Endothelial cell of hepatic sinusoid (primary cell): Measurements from ENCODE around the gene EXTL1.

Source experiments
- in situ Hi-C: cut with HindIII; loops from 2 replicates; pipeline ENCODE4 v1.10.0; 2017; ENCODE audit warnings: low sequenced_read_pairs

Gene EXTL1

DNA sequence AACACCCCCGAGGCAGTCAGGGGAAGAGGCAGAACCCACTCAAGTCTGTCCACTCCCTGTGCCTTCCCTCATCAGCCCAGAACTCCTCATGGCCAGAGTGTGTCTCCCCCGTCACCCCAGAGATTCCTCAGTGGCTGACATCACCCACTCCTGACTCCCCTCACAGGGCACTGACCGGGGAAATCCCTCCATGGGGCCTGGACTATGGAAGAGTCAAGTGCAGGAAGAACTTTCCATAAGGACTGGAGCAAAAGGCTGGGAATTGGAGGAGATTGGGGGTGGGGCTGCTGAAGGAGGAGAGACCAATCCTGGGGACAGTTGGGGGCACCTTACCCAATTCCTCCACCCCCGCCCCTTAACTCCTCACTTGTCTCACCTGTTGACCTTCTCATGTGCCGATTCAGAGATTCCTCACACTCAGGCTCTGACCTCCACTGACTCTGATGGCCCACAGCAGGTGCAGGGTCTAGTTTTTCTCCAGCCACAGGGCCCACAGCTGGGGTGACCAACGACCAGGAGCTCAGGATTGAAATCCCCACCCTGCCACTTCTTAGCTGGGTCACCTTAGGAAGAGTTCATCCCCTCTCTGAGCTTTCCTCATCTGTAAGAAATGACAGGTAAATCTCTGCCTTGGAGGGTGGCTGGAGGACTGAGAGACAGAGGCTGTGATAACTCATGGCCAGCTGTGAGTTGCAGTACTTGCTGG lies 481 bp upstream of the EXTL1 start:
- in situ Hi-C loops: loop anchor here (5.0 kb wide), 1 partner anchor 36 kb away; no protein-coding TSS in a partner anchor

DNA sequence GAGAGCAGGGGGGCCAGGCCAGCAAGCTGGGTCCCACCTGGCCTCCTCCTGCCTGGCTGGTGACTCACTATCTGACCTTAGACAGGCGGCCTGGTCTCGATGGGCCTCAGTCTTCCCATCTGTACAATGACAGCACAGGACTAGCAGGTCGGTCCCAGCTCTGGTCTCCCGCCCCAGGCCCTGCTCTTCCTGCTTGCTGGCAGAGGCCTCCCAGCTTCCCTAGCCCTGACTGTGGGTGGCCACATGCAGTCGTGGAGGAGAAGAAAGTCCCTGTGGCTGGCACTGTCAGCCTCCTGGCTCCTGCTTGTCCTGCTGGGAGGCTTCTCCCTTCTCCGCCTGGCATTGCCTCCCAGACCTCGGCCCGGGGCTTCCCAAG lies 817 bp downstream of the EXTL1 start:
- in situ Hi-C loops: loop anchor here (5.0 kb wide), 1 partner anchor 35 kb away; no protein-coding TSS in a partner anchor

DNA sequence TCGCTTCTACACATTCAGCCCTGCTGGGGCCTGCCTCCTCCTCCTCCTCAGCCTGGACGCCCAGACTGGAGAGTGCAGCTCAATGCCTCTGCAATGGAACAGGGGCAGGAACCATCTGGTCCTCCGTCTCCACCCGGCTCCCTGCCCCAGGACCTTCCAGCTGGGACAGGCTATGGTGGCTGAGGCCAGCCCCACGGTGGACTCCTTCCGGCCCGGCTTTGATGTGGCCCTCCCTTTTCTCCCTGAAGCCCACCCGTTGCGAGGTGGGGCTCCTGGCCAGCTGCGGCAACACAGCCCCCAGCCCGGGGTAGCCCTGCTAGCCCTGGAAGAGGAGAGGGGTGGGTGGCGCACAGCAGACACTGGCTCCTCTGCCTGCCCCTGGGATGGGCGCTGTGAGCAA lies 1.4 kb downstream of the EXTL1 start:
- in situ Hi-C loops: loop anchor here (5.0 kb wide), 1 partner anchor 34 kb away; no protein-coding TSS in a partner anchor

DNA sequence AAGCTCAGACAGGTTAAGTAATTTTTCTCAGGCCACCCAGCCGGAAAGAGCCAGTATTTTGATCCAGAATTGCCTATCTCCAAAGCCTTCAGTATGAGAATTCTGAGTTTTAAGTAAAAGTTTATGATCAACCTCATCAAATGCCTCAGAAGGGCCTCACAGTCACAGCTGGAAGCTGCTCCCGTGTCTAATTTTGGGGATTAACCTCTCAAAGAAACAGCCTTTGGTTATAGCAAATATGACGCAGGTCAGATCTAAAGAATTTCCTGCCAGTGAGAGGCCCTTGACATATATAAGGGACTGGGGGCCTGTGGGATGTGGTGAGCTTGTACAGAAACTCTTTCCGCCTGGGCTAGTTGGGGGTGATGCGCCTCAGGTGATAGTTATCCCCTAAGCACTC lies 2.3 kb downstream of the EXTL1 start:
- in situ Hi-C loops: loop anchor here (5.0 kb wide), 1 partner anchor 33 kb away; no protein-coding TSS in a partner anchor

DNA sequence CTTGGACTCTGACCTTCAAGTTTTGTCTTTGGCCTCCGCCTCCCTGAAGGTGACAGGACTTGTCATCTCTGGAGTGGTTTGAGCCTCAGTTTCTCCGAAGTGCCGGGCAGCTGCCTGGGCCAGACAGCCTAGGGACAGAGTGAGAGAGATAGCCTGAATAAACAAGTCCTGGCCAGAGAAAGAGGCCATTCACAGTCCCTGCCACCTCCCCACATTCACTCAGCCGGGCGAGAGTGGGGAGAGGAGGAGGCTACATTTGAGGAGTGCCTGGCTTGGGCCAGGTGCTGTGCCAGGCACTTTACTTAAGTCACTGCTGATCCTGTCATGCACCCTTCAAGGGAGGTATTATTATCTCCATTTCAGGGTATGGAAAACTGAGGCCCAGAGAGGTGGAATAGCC lies 3.5 kb downstream of the EXTL1 start:
- in situ Hi-C loops: no loop called here

DNA sequence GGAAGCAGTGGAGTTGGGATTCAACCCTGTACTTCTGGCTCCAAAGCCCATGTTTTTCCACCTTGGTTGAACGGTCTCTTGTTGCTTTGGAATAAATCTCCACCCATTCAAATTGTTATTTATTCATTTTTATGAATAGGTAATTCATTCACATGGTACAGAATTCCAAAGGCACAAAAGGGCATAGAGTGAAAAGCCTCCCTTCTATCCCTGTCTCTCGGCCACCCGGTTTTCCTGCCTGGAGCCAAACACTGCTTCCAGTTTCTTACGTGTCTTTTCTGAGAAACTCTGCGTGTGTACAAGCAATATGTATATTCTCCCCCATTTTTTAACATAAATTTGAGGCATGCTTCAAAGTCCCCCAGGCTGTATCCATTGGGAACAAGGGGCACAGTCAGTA lies 3.9 kb downstream of the EXTL1 start:
- in situ Hi-C loops: no loop called here

DNA sequence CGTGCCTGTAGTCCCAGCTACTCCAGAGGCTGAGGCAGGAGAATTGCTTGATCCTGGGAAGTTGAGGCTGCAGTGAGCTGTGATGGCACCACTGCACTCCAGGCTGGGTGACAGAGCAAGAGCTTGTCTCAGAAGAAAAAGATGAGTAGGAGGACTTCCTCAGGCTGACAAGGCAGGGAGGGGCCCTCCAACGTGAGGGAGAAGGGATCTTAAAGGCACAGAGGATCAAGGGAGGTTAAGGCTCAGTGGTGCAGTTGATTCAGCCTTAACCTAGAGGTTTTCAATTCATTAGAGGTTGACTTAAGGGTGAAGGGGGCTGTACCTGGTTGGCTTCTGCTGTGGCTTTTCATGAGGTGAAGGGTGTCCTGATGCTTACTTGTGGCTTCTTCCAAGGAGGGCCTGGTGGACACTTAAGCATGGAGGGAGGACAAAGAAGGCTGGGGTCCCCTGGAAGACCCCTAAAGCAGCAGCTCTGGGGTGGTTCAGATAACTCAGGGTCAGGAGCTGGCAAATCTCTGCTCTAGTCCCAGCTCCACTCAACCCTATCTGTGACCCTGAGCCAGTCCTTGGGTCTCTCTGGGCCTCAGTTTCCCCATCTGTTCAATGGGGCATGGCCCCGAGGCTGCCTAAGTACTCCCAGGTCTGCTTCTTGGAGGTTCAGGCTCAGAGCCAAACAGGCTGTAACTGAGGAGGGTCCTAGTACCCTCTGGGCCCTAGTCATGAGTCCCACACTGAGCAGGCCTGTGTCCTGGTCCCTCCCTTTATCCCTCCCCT lies 6.3 kb downstream of the EXTL1 start:
- in situ Hi-C loops: no loop called here

DNA sequence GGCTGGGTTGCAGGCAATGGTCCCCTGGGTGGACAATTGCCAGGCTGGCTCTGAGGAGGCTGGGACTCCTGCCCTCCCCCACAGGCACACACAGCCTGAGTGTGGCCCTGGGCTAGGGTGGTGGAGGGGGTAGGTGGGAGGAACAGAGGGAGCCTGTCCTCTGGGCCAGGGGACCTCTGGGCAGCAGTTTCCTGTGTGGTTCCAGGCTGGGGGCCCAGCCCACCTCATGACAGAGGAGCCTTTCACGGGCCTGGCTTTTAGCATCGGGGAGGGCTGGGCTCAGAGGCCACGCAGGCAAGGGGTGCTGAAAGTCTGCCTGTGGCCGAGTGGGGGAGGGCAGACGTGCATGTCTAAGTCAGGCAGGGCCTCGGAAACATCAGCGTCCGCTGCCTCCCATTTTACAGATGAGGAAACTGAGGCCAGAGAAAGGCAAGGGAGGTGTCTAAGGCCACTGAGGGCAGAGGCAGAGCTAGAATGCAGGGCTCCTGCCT lies 7.0 kb downstream of the EXTL1 start:
- in situ Hi-C loops: no loop called here

DNA sequence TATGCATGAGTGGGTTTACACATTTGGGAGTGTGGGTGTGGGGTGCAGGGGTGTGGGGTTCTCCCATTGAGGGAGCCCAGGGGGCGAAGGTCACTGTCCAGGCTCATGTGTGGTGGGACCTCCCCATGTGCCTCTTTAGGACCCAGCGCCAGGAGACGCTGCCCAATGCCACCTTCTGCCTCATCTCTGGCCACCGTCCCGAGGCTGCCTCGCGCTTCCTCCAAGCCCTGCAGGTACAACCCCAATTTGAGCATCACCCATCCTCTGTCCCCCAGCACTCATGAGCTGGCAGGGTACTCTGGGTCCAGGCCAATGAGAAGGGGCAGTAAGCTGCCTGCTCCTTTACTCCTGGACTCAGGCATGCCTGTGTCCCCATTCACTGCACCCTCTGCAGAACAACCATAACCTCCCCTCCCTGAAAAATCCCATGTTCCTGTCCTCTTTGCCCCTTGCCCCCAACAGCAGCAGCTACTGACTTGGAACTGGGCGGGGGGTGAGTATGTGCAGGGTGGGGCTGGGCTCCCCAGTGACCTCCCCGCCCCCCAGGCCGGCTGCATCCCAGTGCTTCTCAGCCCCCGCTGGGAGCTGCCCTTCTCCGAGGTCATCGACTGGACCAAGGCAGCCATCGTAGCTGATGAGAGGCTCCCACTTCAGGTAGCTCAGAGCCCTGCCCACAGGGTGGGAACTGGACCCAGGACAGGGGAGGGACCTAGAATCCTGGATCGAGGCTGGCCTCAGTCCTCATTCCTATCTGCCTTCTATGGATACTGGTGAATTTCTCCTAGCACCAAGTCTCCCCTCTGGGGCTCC lies 7.7 kb downstream of the EXTL1 start:
- in situ Hi-C loops: no loop called here

DNA sequence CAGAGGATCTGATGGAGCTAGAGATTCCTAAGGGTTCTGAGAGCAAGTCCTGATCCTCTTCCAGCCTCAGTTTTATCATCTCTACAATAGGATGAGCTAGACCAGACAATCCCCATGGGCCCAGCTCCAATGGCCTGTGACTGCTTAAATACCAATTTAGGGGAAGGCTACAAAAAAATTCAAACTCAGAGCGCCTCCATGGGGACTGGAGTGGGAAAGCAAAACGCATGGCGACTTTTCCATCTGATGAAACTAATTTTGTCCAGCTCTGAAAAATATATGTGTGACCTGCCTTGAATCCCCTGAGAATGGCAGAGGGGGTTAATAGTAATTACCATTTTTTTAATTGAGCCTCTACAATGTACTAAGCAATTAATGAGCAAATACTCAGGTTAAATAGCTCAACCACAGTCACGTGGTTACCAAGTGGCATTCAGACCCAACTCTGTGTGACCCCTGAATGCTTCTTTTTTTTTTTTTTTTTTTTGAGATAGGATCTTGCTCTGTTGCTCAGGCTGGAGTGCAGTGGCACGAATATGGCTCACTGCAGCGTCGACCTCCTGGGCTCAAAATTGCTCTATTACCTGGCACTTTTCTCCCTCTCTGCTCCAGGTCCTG lies 8.4 kb downstream of the EXTL1 start:
- in situ Hi-C loops: no loop called here

DNA sequence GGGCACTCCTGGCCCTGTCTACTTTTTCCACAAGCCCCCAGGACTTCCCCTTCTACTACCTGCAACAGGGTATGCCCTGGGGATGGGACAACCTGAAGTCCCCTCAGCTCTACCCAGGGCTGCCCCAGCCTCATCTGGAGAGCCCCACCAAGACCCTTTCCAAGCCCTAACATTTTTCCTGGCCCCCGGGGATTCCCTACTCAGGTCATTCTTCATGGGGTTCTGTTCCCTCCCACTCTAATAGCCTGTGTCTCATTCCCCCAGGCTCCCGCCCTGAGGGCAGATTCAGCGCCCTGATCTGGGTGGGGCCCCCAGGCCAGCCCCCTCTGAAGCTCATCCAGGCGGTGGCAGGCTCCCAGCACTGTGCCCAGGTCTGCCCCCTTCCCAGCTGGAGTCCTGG lies 9.6 kb downstream of the EXTL1 start:
- in situ Hi-C loops: no loop called here

DNA sequence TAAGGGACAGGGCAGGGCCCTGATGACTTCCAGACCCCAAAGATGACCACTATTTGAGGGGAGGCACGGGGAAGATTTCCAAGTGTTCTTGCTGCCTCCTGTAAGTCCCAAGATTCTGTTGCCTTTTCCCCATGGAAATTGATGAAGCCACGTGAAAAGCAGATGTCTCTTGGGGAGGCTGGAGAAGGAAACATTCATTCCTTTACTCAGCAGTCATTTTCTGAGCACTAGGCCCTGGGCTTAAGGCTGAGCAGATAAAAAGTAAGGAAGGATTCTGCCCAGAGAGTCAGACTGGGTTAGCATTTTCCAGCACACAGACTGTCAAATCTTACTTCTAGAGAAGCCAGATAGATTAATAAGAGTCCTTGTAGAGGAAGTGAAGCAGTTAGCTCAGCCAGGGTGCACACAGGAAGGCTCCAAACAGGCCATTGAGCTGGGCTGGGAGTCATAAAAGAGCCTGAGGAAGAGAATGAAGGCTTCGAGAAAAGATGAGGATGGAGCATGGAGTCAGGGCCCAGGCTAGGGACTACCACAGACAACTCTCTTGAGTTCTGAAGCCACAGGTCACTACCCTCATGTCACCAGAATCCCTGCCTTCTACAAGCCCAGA lies 10.1 kb downstream of the EXTL1 start:
- in situ Hi-C loops: no loop called here

DNA sequence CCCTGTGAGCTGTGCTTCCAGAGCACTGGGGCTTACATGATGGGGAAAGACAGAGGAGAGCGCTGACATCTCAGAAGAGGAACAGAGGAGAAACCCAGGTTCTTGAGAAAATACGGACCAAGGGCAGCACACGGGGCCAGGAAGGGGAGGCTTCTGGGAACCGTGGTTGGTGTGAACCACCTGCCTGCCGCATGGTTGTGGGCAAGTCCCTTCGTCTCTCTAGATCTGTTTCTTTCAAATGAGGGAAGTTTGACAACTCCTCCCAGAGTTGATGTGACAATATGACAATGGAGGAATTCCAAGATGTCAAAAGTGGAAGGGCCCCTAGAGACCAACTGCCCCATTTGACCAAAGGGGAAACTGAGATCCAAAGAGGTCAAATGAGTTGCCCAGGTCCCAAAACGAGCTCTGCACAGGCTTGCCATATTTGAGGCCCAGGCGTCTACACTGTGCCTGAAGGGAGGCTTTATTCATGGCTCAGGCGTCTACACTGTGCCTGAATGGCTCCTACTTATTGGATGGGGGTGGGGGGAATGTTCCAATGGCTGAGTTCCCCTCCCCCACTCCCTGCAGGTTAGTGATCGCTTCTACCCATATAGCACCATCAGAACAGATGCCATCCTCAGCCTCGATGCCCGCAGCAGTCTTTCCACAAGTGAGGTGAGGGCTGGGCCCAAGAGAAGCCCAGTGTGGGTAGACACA lies 11.2 kb downstream of the EXTL1 start:
- in situ Hi-C loops: no loop called here

DNA sequence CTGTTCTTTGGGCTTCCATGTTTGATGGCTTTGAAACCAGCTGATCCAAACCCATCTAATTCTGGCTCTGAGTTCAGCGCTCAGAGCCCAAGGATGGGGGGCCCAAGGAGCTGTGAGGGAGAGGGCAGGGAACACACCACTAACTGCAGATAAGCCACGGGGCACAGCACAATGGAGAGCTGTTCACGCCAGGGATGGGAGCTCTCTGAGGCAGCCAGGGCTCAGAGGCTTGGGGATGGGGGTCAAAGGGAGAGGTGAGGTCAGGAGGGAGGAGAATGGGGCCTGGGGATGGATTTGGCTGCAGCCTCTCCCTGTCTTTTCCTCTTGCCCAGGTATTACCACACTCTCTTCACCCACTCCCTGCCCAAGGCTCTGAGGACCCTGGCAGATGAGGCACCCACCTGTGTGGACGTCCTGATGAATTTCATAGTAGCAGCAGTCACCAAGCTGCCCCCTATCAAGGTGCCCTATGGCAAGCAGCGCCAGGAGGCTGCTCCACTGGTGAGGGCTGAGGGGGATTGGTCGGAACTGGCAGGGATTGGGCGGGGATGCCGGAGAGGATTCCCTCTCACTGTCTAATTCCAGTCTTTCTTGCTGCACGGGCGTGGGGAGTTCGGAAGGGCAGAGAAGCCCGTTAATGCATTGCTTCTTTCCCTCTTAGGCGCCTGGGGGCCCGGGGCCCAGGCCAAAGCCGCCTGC lies 13.1 kb downstream of the EXTL1 start:
- in situ Hi-C loops: no loop called here

DNA sequence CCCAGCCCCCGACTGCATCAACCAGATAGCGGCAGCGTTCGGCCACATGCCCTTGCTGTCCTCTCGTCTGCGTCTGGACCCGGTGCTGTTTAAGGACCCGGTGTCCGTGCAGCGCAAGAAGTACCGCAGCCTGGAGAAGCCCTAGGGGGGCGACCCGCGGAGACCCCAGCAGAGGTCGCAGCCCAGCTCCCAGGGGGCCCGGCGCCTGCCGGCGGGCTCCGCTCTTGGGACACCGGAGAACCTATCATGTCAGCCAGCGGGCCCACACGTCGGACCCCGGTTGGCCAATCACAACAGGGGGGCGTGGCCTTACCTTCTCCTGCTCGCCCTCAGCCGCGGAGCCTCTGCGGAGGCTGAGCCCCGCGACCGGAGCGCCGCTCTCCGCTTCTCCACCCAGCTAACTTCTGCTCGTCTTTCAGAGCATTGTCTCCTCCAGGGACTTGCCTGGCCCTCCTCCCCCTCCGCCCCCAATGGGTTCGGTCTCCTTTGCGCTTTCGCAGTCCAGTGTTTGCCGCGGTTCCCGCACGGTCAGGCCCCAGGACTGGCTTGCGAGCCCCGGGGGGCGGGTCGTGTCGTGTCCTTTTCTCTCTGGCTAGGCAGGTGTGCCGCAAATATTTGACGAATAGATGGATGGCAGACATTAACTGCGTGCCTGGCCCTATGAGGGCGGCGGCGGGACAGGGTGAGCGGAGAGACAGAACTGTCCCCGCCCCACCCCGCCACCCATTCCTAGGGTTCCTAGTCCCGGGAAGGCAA lies 13.8 kb downstream of the EXTL1 start:
- in situ Hi-C loops: no loop called here

DNA sequence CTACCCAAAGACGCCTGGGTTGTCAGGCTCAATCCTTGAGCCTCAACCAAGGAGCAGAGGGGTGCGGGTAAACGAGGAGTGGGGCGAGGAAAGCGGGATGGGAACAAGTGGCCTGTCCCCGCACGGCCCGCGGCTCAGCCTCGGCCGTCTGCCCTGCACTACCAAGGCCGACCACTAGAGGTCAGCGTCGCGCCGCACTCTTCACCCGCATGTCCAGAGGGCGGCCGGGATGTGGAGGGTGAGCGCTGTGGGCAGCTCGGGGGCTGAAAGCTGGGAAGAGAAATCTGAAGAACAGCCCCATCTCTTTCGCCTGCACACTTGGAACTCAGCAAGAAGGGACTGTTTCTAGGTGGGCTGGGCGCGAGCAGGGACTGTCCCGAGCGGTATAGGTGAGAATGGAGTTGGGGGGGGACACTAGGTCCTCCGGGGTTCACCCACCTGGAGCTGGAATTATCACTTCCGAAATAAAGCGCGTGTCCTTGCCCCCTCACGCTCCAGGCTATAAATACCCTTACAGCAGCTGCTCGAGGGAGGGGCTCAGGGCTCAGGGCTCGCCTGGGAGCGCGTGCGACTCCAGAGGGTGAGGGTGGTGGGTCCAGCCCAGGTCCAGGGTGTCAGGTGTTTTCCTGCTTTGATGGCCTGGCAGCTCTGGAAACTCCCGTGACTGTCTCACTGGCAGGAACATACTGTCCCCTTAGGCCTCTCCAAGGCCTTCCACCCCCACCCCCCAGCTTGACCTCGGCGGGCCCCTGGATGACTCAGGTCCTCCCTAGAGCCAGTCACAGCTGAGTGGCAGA lies 14.6 kb downstream of the EXTL1 start:
- in situ Hi-C loops: no loop called here

DNA sequence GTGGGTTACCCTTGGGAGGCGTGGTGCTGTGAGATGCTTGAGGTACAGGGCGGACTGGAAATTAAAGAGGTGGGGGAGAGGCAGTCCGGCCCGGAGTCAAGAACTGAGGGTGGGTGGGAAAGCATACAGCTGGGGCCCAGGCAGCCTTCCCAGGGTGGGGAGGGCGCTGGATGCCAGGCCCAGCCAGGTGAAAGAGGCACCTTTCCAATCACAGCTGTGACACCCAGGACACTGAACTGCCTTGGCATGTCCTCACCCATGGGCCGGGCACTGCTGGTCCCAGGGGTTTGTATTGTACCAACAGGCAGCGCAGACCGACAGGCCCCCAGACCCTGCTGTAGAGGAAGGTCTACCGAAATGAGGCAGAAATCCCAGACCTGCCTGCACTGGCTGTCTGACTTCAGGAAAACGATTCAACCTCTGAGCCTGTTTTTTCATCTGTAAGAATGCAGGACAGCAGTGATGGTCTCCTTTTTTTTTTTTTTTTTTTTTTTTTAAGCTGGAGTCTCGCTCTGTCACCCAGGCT lies 15.2 kb downstream of the EXTL1 start:
- in situ Hi-C loops: no loop called here
